ENCODE measurements around the gene CADPS2. TPM values are rescaled to one million over a fixed set of nuclear protein-coding genes. Genes with fewer than 3 reads are reported as not detected.

CADPS2 gene
- total RNA-seq, 1 donor from 2014 or later = 6.4 TPM

- H3K27ac Mint-ChIP-seq (ENCODE audit: unreplicated experiment) = no peak overlapping the region
- no peak overlapping the region for H3K4me3 Mint-ChIP-seq (ENCODE audit: unreplicated experiment)
- peaks cover 2% of the 10 kb centered on the region for H3K36me3 Mint-ChIP-seq (ENCODE audit: low read depth, unreplicated experiment)
- Histone ChIP-seq H3K27me3 (ENCODE audit: insufficient read depth, low read length) (no peaks in the 10 kb centered on the region), H3K4me1 (ENCODE audit: insufficient read depth, low read length) (no peaks in the 10 kb centered on the region), H2AFZ (ENCODE audit: low read depth, low read length) (no peak overlapping the region), H3K79me2 (ENCODE audit: insufficient read depth, low read length) (no peaks in the 10 kb centered on the region), H3K4me3 (ENCODE audit: insufficient read depth, low read depth, low read length) (no peak overlapping the region), H4K20me1 (ENCODE audit: insufficient read depth, low read length) (no peaks in the 10 kb centered on the region), H3K9ac (ENCODE audit: low read length) (no peak overlapping the region), H3K9me3 (ENCODE audit: insufficient read depth, low read depth, low read length) (no peaks in the 10 kb centered on the region), H3K36me3 (ENCODE audit: insufficient read depth, low read length) (no peaks in the 10 kb centered on the region), H3K27ac (ENCODE audit: low read depth, low read length) (no peak overlapping the region), H3K4me2 (ENCODE audit: low read length) (no peak overlapping the region)
- FAIRE-seq (no peak), DNase-seq (ENCODE audit: low read depth) (no peak)
- no peak for TF ChIP-seq EZH2 (IDR thresholded peaks at IDR 0.05; ENCODE audit: insufficient read depth, low read length)
- TF ChIP-seq, protein P1, sequence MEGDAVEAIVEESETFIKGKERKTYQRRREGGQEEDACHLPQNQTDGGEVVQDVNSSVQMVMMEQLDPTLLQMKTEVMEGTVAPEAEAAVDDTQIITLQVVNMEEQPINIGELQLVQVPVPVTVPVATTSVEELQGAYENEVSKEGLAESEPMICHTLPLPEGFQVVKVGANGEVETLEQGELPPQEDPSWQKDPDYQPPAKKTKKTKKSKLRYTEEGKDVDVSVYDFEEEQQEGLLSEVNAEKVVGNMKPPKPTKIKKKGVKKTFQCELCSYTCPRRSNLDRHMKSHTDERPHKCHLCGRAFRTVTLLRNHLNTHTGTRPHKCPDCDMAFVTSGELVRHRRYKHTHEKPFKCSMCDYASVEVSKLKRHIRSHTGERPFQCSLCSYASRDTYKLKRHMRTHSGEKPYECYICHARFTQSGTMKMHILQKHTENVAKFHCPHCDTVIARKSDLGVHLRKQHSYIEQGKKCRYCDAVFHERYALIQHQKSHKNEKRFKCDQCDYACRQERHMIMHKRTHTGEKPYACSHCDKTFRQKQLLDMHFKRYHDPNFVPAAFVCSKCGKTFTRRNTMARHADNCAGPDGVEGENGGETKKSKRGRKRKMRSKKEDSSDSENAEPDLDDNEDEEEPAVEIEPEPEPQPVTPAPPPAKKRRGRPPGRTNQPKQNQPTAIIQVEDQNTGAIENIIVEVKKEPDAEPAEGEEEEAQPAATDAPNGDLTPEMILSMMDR (IDR thresholded peaks at IDR 0.05; ENCODE audit: insufficient read depth, low read depth, low read length) = no peak
- H3K4me1 Mint-ChIP-seq (ENCODE audit: low read depth, unreplicated experiment) = no peaks in the 10 kb centered on the region
- H3K27me3 Mint-ChIP-seq (ENCODE audit: low read depth, unreplicated experiment) = no peaks in the 10 kb centered on the region
- H3K9me3 Mint-ChIP-seq (ENCODE audit: unreplicated experiment) = peaks cover 2% of the 10 kb centered on the region
Measured at GRCh38 chr7:122691569-122692235, 194.6 kb downstream of the CADPS2 start.

DNA sequence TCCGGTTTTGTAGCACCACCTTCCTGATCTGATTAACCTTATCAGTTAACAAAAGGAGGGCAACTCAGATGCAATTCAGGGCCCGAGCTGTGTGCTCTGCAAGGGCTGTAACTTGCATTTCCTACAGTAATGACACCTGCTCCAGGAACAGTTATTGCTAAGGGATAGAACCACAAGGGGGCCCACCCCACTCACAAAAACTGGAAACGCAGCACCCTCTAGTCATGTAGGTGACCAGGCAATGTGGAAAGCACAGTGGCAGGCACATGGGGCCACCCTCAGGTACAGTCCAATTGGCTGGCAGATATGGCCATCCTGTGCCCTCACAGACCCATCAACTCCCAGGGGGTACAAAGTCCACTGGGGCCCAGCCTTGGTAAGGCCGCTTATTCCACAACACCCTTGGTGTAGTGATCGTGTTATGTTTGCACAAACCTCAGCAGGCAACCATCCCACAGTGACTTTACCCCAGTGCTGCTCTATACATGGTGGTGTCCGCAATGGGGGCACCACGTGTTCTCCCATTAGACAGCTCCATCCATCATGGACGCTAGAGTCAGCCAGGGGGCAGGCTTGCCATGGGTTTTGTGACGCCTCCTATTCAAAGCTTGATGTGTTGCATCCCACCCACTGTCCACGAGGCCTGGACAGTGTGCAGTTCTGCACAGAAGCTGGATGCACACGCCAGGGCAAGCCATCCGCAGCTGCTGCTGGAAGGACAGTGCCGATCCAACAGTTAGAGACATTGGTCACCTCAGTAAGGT lies 196.7 kb downstream of the CADPS2 start:
- Histone ChIP-seq H3K4me3 (ENCODE audit: insufficient read depth, low read depth, low read length) (no peak overlapping the region), H3K4me2 (ENCODE audit: low read length) (no peak overlapping the region), H4K20me1 (ENCODE audit: insufficient read depth, low read length) (no peaks in the 10 kb centered on the region), H3K4me1 (ENCODE audit: insufficient read depth, low read length) (no peaks in the 10 kb centered on the region), H3K79me2 (ENCODE audit: insufficient read depth, low read length) (no peaks in the 10 kb centered on the region), H2AFZ (ENCODE audit: low read depth, low read length) (no peak overlapping the region), H3K9me3 (ENCODE audit: insufficient read depth, low read depth, low read length) (no peaks in the 10 kb centered on the region), H3K36me3 (ENCODE audit: insufficient read depth, low read length) (no peaks in the 10 kb centered on the region), H3K27me3 (ENCODE audit: insufficient read depth, low read length) (no peaks in the 10 kb centered on the region), H3K9ac (ENCODE audit: low read length) (no peak overlapping the region), H3K27ac (ENCODE audit: low read depth, low read length) (no peak overlapping the region)
- no peak overlapping the region for H3K27ac Mint-ChIP-seq (ENCODE audit: unreplicated experiment)
- H3K4me1 Mint-ChIP-seq (ENCODE audit: low read depth, unreplicated experiment) = no peaks in the 10 kb centered on the region
- no peak overlapping the region for H3K4me3 Mint-ChIP-seq (ENCODE audit: unreplicated experiment)
- TF ChIP-seq, protein P1 (IDR thresholded peaks at IDR 0.05; ENCODE audit: insufficient read depth, low read depth, low read length) = no peak
- TF ChIP-seq EZH2 (IDR thresholded peaks at IDR 0.05; ENCODE audit: insufficient read depth, low read length) = no peak
- FAIRE-seq = no peak
- H3K36me3 Mint-ChIP-seq (ENCODE audit: low read depth, unreplicated experiment) = peaks cover 2% of the 10 kb centered on the region
- no peak for DNase-seq (ENCODE audit: low read depth)
- H3K9me3 Mint-ChIP-seq (ENCODE audit: unreplicated experiment) = peaks cover 2% of the 10 kb centered on the region
- no peaks in the 10 kb centered on the region for H3K27me3 Mint-ChIP-seq (ENCODE audit: low read depth, unreplicated experiment)
